Measurements from ENCODE around the gene TUSC2.

Gene TUSC2, protein sequence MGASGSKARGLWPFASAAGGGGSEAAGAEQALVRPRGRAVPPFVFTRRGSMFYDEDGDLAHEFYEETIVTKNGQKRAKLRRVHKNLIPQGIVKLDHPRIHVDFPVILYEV

DNA sequence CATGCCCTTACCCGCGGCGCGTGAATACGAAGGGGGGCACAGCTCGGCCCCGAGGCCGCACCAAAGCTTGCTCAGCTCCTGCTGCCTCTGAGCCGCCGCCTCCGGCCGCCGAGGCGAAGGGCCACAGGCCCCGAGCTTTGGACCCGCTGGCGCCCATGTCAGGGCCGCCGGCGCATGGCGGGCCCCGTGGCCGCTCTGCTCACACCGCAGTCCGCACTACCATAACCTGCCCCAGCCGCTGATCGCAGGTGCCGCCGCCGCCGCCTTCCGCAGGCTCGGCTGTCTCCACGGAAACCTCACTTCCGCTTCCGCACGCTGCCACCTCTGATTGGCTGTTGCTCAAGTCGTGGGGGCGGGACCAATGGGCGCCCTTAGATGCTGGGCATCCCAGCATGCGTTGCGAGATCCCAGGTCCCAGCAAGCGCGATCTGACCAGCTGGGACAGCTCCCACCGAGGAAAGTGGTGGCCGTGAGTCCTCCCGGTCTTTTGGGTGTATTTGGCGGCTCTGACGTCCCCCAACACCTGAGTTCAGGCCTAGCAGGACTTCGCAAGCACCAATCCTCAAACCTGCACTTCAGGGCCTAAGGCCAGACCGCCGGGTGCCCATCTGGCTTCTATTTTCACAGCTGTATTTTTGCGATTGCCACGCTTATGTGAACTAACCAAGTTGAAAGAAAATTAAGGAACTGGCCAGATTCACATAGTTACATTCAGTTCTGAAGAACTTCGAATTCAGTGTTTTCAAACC lies at the start of gene TUSC2:
Gene TUSC2 (minus strand): TSS at position 281 of the 749 bp plus-strand sequence. CDS start 124 bp downstream, at position 157.
- H3K4me3 ChIP-seq (ENCODE audit: low read depth, low read length): peak within 1 kb of the TSS; percentile 81
- TF ChIP-seq CTCF (IDR thresholded peaks at IDR 0.05; ENCODE audit: borderline replicate concordance, insufficient read depth, low read depth, low read length): no peak

- TF ChIP-seq CTCF (IDR thresholded peaks at IDR 0.05; ENCODE audit: borderline replicate concordance, insufficient read depth, low read depth, low read length): peak; percentile 25; the same call in 1 of the 2 replicates
- no peak overlapping the region for H3K4me3 ChIP-seq (ENCODE audit: low read depth, low read length)
Measured at GRCh38 chr3:50375258-50375931, 47.4 kb upstream of the TUSC2 start.

- TF ChIP-seq CTCF (IDR thresholded peaks at IDR 0.05; ENCODE audit: borderline replicate concordance, insufficient read depth, low read depth, low read length): no peak
- no peak overlapping the region for H3K4me3 ChIP-seq (ENCODE audit: low read depth, low read length)
Measured at GRCh38 chr3:50374363-50375257, 46.6 kb upstream of the TUSC2 start.

DNA sequence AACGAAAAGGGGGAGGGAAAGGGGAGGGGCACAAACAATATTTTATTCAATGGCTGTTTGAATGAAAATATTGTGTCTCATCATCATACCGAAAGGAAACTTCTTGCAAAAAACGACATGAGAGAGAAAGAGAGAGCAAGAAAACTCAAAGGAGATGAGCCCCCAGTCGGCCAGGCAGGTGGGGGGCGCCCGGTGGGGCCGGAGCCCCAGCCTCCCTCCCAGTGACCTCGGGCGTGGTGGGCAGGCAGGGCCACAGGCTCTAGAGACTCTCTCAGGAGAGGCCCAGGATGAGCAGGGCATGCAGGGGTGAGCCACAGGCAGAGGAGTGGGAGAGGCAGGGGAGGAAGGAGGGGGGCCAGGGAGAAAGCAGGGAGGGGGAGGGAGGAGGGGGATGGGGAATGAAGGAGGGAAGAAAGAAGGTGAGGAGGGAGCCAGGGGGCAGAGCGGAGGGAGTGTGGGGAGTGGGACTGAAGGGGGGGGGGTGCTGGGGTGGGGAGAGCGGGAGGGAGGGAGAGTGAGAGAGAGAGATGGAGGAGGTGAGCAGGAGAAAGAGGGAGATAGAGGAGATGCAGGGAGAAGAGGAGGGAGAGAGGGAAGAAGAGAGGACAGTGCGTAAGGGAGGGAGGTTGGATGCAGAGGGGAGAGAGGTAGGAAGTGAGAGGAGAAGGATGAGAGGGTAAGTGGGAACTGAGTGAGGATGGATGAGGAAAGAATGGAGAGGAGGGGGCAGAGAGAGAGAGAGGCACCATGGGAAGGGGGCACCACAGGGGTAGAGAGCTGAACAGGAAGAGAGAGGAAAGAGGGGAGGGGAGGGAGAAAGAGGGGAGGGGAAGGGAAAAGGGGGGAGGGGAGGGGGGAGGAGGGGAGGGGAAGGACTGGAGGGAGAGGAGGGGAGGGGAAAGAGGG lies 45.4 kb upstream of the TUSC2 start:
- TF ChIP-seq CTCF (IDR thresholded peaks at IDR 0.05; ENCODE audit: borderline replicate concordance, insufficient read depth, low read depth, low read length): no peak
- no peak overlapping the region for H3K4me3 ChIP-seq (ENCODE audit: low read depth, low read length)

- no peak for TF ChIP-seq CTCF (IDR thresholded peaks at IDR 0.05; ENCODE audit: borderline replicate concordance, insufficient read depth, low read depth, low read length)
- no peak overlapping the region for H3K4me3 ChIP-seq (ENCODE audit: low read depth, low read length)
Measured at GRCh38 chr3:50372349-50372748, 44.3 kb upstream of the TUSC2 start.

DNA sequence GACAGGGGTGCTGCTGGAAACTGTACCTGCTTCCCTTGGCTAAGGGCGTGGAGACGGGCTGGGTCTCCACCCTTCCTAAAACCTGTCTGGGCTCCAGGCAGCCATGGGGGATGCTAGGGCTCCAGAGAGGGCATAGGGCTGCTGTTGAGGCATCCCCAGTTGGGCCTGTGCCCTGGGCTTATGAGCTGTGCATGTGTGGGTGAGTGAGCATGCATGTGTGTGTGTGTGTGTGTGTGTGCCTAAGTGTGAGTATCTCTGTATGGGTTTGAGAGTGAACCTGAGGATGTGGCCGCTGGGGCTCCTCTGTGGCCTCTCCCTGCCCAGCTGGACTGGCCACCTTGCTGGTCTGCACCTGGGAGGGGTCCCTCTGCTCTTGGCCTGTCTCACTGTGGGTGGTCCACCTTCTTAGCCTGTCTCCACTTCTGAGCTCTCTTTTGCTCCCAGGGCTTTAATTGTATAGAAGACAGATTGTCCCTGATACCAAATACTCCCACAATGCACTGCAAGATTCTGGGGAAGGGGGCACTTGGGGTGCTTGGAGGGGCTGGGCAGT lies 43.2 kb upstream of the TUSC2 start:
- no peak for TF ChIP-seq CTCF (IDR thresholded peaks at IDR 0.05; ENCODE audit: borderline replicate concordance, insufficient read depth, low read depth, low read length)
- H3K4me3 ChIP-seq (ENCODE audit: low read depth, low read length): no peak overlapping the region

Measured in GM12875 (cell line).